ENCODE data around the gene HBG1. TPM values are rescaled to one million over a fixed set of nuclear protein-coding genes. Genes with fewer than 3 reads are reported as not detected.

The HBG1 gene
- total RNA-seq, 5 donors from 2014 or later (not counting 1 experiment from before 2014, with no cell fraction given): 1.8 to 6.4 (median 3.3) TPM; not detected in 2

DNA sequence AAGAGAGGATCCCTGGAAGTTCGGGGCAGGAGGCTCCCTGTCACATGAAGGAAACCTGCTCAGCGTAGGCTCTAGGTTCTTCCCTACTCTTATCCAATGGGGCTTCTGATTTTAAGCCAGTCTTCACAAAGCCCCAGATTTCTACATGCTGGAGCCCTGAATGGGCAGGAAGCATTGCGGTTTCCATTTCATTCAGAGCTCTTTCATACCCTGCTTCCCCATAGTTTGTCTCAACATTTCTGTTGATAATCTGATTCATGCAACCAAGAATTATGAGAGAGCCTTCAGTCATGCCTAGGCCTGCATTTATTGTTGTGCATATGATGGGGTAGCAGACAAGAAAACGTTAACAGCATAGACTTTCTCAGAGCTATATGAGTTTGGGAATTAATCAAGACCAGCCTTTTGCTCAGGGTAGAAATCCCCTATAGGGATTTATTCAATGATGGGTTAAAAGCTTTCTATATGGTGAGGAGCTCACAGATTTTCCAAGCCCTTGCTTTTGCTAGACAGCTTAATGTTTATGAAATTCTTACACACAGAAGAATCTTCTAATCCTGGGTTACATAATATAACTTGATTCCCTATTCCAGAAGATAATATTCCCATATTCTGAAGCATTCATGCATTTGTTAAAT is 36.2 kb upstream of the HBG1 start:
- H3K36me3 ChIP-seq (ENCODE audit: control insufficient read depth in 2 of 2, extremely low read depth in 1 of 2, insufficient read depth in 1 of 2, low read length in 1 of 2): no peaks in the 10 kb centered on the region
- no peak overlapping the region for H3K27ac ChIP-seq (ENCODE audit: low read length)
- H3K9me3 ChIP-seq: no peaks in the 10 kb centered on the region
- no peak for DNase-seq
- Mint-ChIP-seq H3K4me3 (no peak overlapping the region), H3K36me3 (no peaks in the 10 kb centered on the region), H3K4me1 (no peaks in the 10 kb centered on the region), H3K27ac (no peak overlapping the region), H3K9me3 (no peaks in the 10 kb centered on the region), H3K27me3 (peaks cover 1 to 4% of the 10 kb centered on the region in 2 donors)
- no peak for ATAC-seq (replicated peaks in 1 of 4)
- H3K4me3 ChIP-seq (ENCODE audit: control insufficient read depth in 1 of 2, extremely low read depth in 1 of 2, low read length in 1 of 2): no peak overlapping the region
- H3K27me3 ChIP-seq (replicated peaks in 1 of 2; ENCODE audit: control insufficient read depth in 2 of 2, extremely low read depth in 1 of 2, insufficient read depth in 2 of 2, low read length in 1 of 2): no peaks in the 10 kb centered on the region
- 53% methylated on average over 3 of the region's 4 CpGs for WGBS (ENCODE audit: insufficient coverage)
- CTCF ChIA-PET: no interaction called here
- POLR2A ChIA-PET: no interaction called here
- no peaks in the 10 kb centered on the region for H3K4me1 ChIP-seq (ENCODE audit: control insufficient read depth in 1 of 2, extremely low read depth in 1 of 2, insufficient read depth in 2 of 2, low read length in 2 of 2)

DNA sequence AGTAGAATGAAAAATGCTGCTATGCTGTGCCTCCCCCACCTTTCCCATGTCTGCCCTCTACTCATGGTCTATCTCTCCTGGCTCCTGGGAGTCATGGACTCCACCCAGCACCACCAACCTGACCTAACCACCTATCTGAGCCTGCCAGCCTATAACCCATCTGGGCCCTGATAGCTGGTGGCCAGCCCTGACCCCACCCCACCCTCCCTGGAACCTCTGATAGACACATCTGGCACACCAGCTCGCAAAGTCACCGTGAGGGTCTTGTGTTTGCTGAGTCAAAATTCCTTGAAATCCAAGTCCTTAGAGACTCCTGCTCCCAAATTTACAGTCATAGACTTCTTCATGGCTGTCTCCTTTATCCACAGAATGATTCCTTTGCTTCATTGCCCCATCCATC is 35.0 kb upstream of the HBG1 start:
- Mint-ChIP-seq H3K36me3 (no peaks in the 10 kb centered on the region), H3K4me1 (no peaks in the 10 kb centered on the region), H3K4me3 (no peak overlapping the region), H3K27me3 (peaks cover 1 to 4% of the 10 kb centered on the region in 2 donors), H3K9me3 (no peaks in the 10 kb centered on the region), H3K27ac (no peak overlapping the region)
- Histone ChIP-seq H3K4me1 (ENCODE audit: control insufficient read depth in 1 of 2, extremely low read depth in 1 of 2, insufficient read depth in 2 of 2, low read length in 2 of 2) (no peaks in the 10 kb centered on the region), H3K9me3 (no peaks in the 10 kb centered on the region), H3K27ac (ENCODE audit: low read length) (no peak overlapping the region), H3K4me3 (ENCODE audit: control insufficient read depth in 1 of 2, extremely low read depth in 1 of 2, low read length in 1 of 2) (no peak overlapping the region), H3K36me3 (ENCODE audit: control insufficient read depth in 2 of 2, extremely low read depth in 1 of 2, insufficient read depth in 1 of 2, low read length in 1 of 2) (no peaks in the 10 kb centered on the region), H3K27me3 (replicated peaks in 1 of 2; ENCODE audit: control insufficient read depth in 2 of 2, extremely low read depth in 1 of 2, insufficient read depth in 2 of 2, low read length in 1 of 2) (no peaks in the 10 kb centered on the region)
- no peak for ATAC-seq (replicated peaks in 1 of 4)
- ChIA-PET CTCF (no interaction called here), POLR2A (no interaction called here)
- no peak for DNase-seq
- WGBS (ENCODE audit: insufficient coverage): 92% methylated on average over 2 of the region's 2 CpGs

DNA sequence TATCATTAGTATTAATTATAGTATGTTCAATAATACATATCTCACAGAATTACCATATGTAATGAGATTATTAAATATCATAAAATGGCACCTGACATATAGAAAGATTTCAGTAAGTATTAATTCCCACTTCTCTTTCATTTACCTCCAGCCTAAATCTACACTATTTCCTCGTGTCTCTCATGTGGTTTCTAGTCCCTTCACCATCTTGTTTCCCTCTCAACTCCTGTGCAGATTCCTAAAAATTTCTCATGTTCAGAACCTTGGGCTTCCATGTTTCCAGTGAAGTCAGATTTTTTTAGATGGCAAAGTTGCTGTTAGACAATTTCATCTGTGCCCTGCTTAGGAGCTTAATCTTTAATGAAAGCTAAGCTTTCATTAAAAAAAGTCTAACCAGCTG is 34.2 kb upstream of the HBG1 start:
- Mint-ChIP-seq H3K9me3 (no peaks in the 10 kb centered on the region), H3K4me3 (no peak overlapping the region), H3K27me3 (peaks cover 1 to 4% of the 10 kb centered on the region in 2 donors), H3K27ac (no peak overlapping the region), H3K36me3 (no peaks in the 10 kb centered on the region), H3K4me1 (no peaks in the 10 kb centered on the region)
- H3K27ac ChIP-seq (ENCODE audit: low read length): no peak overlapping the region
- 33% methylated on average over 1 of the region's 1 CpG for WGBS (ENCODE audit: insufficient coverage)
- no peaks in the 10 kb centered on the region for H3K36me3 ChIP-seq (ENCODE audit: control insufficient read depth in 2 of 2, extremely low read depth in 1 of 2, insufficient read depth in 1 of 2, low read length in 1 of 2)
- CTCF ChIA-PET: no interaction called here
- no peak overlapping the region for H3K4me3 ChIP-seq (ENCODE audit: control insufficient read depth in 1 of 2, extremely low read depth in 1 of 2, low read length in 1 of 2)
- DNase-seq (no peak), ATAC-seq (replicated peaks in 1 of 4) (no peak)
- H3K9me3 ChIP-seq: no peaks in the 10 kb centered on the region
- no peaks in the 10 kb centered on the region for H3K4me1 ChIP-seq (ENCODE audit: control insufficient read depth in 1 of 2, extremely low read depth in 1 of 2, insufficient read depth in 2 of 2, low read length in 2 of 2)
- H3K27me3 ChIP-seq (replicated peaks in 1 of 2; ENCODE audit: control insufficient read depth in 2 of 2, extremely low read depth in 1 of 2, insufficient read depth in 2 of 2, low read length in 1 of 2): no peaks in the 10 kb centered on the region
- POLR2A ChIA-PET: no interaction called here

DNA sequence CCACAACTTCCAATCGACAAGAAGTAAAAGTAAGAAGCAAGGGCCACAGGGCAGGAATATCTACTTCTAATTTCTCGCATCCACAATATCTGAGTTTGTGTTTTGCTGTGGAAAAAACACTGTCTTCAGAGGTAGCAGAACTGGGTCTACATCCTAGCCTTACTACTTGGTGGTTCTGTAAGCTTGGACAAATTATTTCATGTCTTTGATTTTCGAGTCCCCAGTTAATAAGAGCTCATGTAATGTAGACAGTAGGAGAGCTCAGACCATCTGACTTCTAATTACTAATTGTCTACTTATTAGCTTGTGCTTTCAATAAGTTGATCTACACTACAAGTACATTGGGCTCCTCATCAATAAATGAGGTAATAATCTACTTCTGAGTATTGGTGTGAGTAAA is 33.4 kb upstream of the HBG1 start:
- ChIA-PET POLR2A (no interaction called here), CTCF (interaction anchor here in 1 of 2 donors (0.5 kb wide), 1 partner anchor 50 kb away, joined by 3 read pairs; no protein-coding TSS in a partner anchor)
- no peaks in the 10 kb centered on the region for H3K36me3 Mint-ChIP-seq
- Histone ChIP-seq H3K4me3 (ENCODE audit: control insufficient read depth in 1 of 2, extremely low read depth in 1 of 2, low read length in 1 of 2) (no peak overlapping the region), H3K36me3 (ENCODE audit: control insufficient read depth in 2 of 2, extremely low read depth in 1 of 2, insufficient read depth in 1 of 2, low read length in 1 of 2) (no peaks in the 10 kb centered on the region), H3K9me3 (no peaks in the 10 kb centered on the region), H3K27me3 (replicated peaks in 1 of 2; ENCODE audit: control insufficient read depth in 2 of 2, extremely low read depth in 1 of 2, insufficient read depth in 2 of 2, low read length in 1 of 2) (no peaks in the 10 kb centered on the region), H3K4me1 (ENCODE audit: control insufficient read depth in 1 of 2, extremely low read depth in 1 of 2, insufficient read depth in 2 of 2, low read length in 2 of 2) (no peaks in the 10 kb centered on the region), H3K27ac (ENCODE audit: low read length) (no peak overlapping the region)
- H3K9me3 Mint-ChIP-seq: no peaks in the 10 kb centered on the region
- peaks cover 1 to 4% of the 10 kb centered on the region in 2 donors for H3K27me3 Mint-ChIP-seq
- WGBS (ENCODE audit: insufficient coverage): no CpG with 5 or more reads among the region's 3 CpGs
- H3K4me3 Mint-ChIP-seq: no peak overlapping the region
- no peak for DNase-seq
- no peak overlapping the region for H3K27ac Mint-ChIP-seq
- no peak for ATAC-seq (replicated peaks in 1 of 4)
- no peaks in the 10 kb centered on the region for H3K4me1 Mint-ChIP-seq

DNA sequence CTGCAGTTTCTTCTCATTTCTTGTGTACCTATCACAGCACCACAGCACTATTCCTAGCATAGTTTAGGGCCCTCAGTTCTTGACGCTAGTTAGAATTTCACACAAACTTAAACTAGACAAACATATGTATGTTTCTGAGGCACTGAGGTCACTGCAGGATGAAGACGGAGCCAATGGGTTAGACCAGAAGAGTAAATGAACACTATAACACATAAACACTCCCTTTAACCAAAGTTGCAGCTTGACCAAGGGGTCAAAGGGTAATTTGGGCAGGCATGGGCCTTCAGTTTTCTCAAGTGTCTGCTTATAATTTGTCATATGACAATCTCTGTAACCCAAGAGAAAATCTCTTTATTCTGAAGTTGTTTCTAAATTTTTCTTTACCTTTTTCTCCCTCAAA is 33.0 kb upstream of the HBG1 start:
- ChIA-PET POLR2A (no interaction called here), CTCF (interaction anchor here in 1 of 2 donors (0.5 kb wide), 1 partner anchor 50 kb away, joined by 3 read pairs; no protein-coding TSS in a partner anchor)
- ATAC-seq (replicated peaks in 1 of 4) (no peak), DNase-seq (no peak)
- Mint-ChIP-seq H3K27ac (no peak overlapping the region), H3K4me1 (no peaks in the 10 kb centered on the region), H3K36me3 (no peaks in the 10 kb centered on the region), H3K4me3 (no peak overlapping the region), H3K27me3 (peaks cover 1 to 4% of the 10 kb centered on the region in 2 donors), H3K9me3 (no peaks in the 10 kb centered on the region)
- Histone ChIP-seq H3K4me3 (ENCODE audit: control insufficient read depth in 1 of 2, extremely low read depth in 1 of 2, low read length in 1 of 2) (no peak overlapping the region), H3K4me1 (ENCODE audit: control insufficient read depth in 1 of 2, extremely low read depth in 1 of 2, insufficient read depth in 2 of 2, low read length in 2 of 2) (no peaks in the 10 kb centered on the region), H3K27ac (ENCODE audit: low read length) (no peak overlapping the region), H3K27me3 (replicated peaks in 1 of 2; ENCODE audit: control insufficient read depth in 2 of 2, extremely low read depth in 1 of 2, insufficient read depth in 2 of 2, low read length in 1 of 2) (no peaks in the 10 kb centered on the region), H3K36me3 (ENCODE audit: control insufficient read depth in 2 of 2, extremely low read depth in 1 of 2, insufficient read depth in 1 of 2, low read length in 1 of 2) (no peaks in the 10 kb centered on the region), H3K9me3 (no peaks in the 10 kb centered on the region)
- WGBS (ENCODE audit: insufficient coverage): no CpG with 5 or more reads among the region's 2 CpGs

DNA sequence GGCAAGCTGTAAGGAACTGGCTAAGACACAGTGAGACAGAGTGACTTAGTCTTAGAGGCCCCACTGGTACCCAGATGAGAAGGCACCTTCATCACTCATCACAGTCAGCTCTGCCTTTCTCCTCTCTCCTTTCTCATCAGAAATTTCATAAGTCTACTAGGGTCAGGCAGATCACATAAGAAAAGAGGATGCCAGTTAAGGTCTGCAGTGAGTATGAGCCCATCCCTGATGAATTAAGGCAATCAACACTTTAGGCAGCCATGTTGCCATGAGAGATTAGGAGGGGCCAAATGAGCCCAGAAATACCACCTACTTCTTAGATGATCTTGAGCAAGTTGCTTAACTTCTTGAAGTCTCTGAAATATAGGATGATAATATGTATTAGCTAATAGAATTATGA is 31.9 kb upstream of the HBG1 start:
- CTCF ChIA-PET: no interaction called here

More for the DNA sequence above, 31.9 kb upstream of the HBG1 start:
- Mint-ChIP-seq H3K4me1 (no peaks in the 10 kb centered on the region), H3K36me3 (no peaks in the 10 kb centered on the region), H3K27me3 (peaks cover 1 to 4% of the 10 kb centered on the region in 2 donors), H3K9me3 (no peaks in the 10 kb centered on the region), H3K4me3 (no peak overlapping the region), H3K27ac (no peak overlapping the region)
- ATAC-seq (replicated peaks in 1 of 4) (no peak), DNase-seq (no peak)
- Histone ChIP-seq H3K9me3 (no peaks in the 10 kb centered on the region), H3K4me3 (ENCODE audit: control insufficient read depth in 1 of 2, extremely low read depth in 1 of 2, low read length in 1 of 2) (no peak overlapping the region), H3K36me3 (ENCODE audit: control insufficient read depth in 2 of 2, extremely low read depth in 1 of 2, insufficient read depth in 1 of 2, low read length in 1 of 2) (no peaks in the 10 kb centered on the region), H3K27ac (ENCODE audit: low read length) (no peak overlapping the region), H3K4me1 (ENCODE audit: control insufficient read depth in 1 of 2, extremely low read depth in 1 of 2, insufficient read depth in 2 of 2, low read length in 2 of 2) (no peaks in the 10 kb centered on the region), H3K27me3 (replicated peaks in 1 of 2; ENCODE audit: control insufficient read depth in 2 of 2, extremely low read depth in 1 of 2, insufficient read depth in 2 of 2, low read length in 1 of 2) (no peaks in the 10 kb centered on the region)
- POLR2A ChIA-PET: no interaction called here
